ENCODE results near the gene LRIG3.

DNA sequence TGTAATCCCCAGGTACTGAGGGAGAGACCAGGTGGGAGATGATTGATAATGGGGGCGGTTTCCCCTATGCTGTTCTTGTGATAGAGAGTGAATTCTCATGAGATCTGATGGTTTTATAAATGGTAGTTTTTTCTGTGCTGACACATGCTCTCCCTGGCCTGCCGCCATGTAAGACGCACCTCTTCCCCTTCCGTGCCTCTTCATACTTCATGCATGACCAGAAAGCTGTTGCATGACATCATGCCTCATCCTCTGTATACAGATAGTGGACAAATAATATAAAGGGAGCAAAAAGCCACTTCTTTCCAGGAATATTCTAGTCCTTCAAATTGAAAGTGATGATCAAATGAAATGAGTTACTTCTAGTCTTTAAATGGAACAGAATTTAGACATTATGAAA is 47.3 kb upstream of the LRIG3 start:
- TF ChIP-seq, protein P1, sequence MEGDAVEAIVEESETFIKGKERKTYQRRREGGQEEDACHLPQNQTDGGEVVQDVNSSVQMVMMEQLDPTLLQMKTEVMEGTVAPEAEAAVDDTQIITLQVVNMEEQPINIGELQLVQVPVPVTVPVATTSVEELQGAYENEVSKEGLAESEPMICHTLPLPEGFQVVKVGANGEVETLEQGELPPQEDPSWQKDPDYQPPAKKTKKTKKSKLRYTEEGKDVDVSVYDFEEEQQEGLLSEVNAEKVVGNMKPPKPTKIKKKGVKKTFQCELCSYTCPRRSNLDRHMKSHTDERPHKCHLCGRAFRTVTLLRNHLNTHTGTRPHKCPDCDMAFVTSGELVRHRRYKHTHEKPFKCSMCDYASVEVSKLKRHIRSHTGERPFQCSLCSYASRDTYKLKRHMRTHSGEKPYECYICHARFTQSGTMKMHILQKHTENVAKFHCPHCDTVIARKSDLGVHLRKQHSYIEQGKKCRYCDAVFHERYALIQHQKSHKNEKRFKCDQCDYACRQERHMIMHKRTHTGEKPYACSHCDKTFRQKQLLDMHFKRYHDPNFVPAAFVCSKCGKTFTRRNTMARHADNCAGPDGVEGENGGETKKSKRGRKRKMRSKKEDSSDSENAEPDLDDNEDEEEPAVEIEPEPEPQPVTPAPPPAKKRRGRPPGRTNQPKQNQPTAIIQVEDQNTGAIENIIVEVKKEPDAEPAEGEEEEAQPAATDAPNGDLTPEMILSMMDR (IDR thresholded peaks at IDR 0.05), result no peak
- no peak for TF ChIP-seq POLR2A (IDR thresholded peaks at IDR 0.05)

Measured in sigmoid colon (tissue), 3 donors.